ENCODE measurements around the gene USP34. TPM values are rescaled to one million over a fixed set of nuclear protein-coding genes. Genes with fewer than 3 reads are reported as not detected.
"Not testable (repeated sequence)": the region's sequence is repeated elsewhere in the genome, so short reads cannot be mapped to it uniquely, and the experiment has no call there.

Gene USP34
- total RNA-seq, 2 donors from 2014 or later, result 92.3 to 125 TPM

GRCh38 chr2:61177727-61178549 lies 292.9 kb downstream of the USP34 start:
- ATAC-seq (peak in 1 of 2 donors; percentile 5), DNase-seq (ENCODE audit: low spot score) (no peak)
- H3K36me3 Mint-ChIP-seq, result peaks cover 23% of the 10 kb centered on the region
- H3K9me3 Mint-ChIP-seq, result no peaks in the 10 kb centered on the region
- peak overlapping the region; percentile 79 for H3K4me3 Mint-ChIP-seq
- H3K4me1 Mint-ChIP-seq (ENCODE audit: low read depth in 2 of 2), result peaks cover 52 to 53% of the 10 kb centered on the region in 2 donors
- H3K27ac Mint-ChIP-seq, result peak overlapping the region; percentile 73 to 91
- H3K27me3 Mint-ChIP-seq, result no peaks in the 10 kb centered on the region

- H3K36me3 Mint-ChIP-seq, result peaks cover 17% of the 10 kb centered on the region
- DNase-seq (ENCODE audit: low spot score) (peak; percentile 94), ATAC-seq (peak; percentile 95 to 96)
- peak overlapping the region; percentile 76 to 91 for H3K27ac Mint-ChIP-seq
- H3K27me3 Mint-ChIP-seq, result no peaks in the 10 kb centered on the region
- peaks cover 47% of the 10 kb centered on the region in 2 donors for H3K4me1 Mint-ChIP-seq (ENCODE audit: low read depth in 2 of 2)
- peak overlapping the region; percentile 90 for H3K4me3 Mint-ChIP-seq
- H3K9me3 Mint-ChIP-seq, result no peaks in the 10 kb centered on the region
Measured at GRCh38 chr2:61176755-61177726, 293.8 kb downstream of the USP34 start.

- H3K27ac Mint-ChIP-seq, result no peak overlapping the region
- H3K27me3 Mint-ChIP-seq, result no peaks in the 10 kb centered on the region
- ATAC-seq (no peak), DNase-seq (ENCODE audit: low spot score) (no peak)
- no peaks in the 10 kb centered on the region for H3K9me3 Mint-ChIP-seq
- H3K36me3 Mint-ChIP-seq, result peaks cover 7% of the 10 kb centered on the region
- peak overlapping the region; percentile 8 for H3K4me3 Mint-ChIP-seq
- peaks cover 27 to 30% of the 10 kb centered on the region in 2 donors for H3K4me1 Mint-ChIP-seq (ENCODE audit: low read depth in 2 of 2)
Measured at GRCh38 chr2:61175036-61175435, 295.9 kb downstream of the USP34 start.

- no peaks in the 10 kb centered on the region for H3K27me3 Mint-ChIP-seq
- no peak overlapping the region for H3K4me3 Mint-ChIP-seq
- H3K9me3 Mint-ChIP-seq, result no peaks in the 10 kb centered on the region
- no peaks in the 10 kb centered on the region for H3K36me3 Mint-ChIP-seq
- DNase-seq (ENCODE audit: low spot score) (no peak), ATAC-seq (no peak)
- H3K4me1 Mint-ChIP-seq (ENCODE audit: low read depth in 2 of 2), result peaks cover 8 to 11% of the 10 kb centered on the region in 2 donors
- H3K27ac Mint-ChIP-seq, result no peak overlapping the region
Measured at GRCh38 chr2:61173116-61173515, 297.8 kb downstream of the USP34 start.

- no peaks in the 10 kb centered on the region for H3K36me3 Mint-ChIP-seq
- peaks cover 7 to 11% of the 10 kb centered on the region in 2 donors for H3K4me1 Mint-ChIP-seq (ENCODE audit: low read depth in 2 of 2)
- DNase-seq (ENCODE audit: low spot score), result no peak
- H3K9me3 Mint-ChIP-seq, result no peaks in the 10 kb centered on the region
- no peak overlapping the region for H3K4me3 Mint-ChIP-seq
- no peak for ATAC-seq
- no peak overlapping the region for H3K27ac Mint-ChIP-seq
- no peaks in the 10 kb centered on the region for H3K27me3 Mint-ChIP-seq
Measured at GRCh38 chr2:61172671-61173070, 298.2 kb downstream of the USP34 start.

GRCh38 chr2:61167579-61167978 lies 303.3 kb downstream of the USP34 start:
- no peak for DNase-seq (ENCODE audit: low spot score)
- no peaks in the 10 kb centered on the region for H3K9me3 Mint-ChIP-seq
- no peak overlapping the region for H3K4me3 Mint-ChIP-seq
- ATAC-seq, result no peak
- peaks cover 17% of the 10 kb centered on the region for H3K36me3 Mint-ChIP-seq
- peaks cover 0 to 3% of the 10 kb centered on the region in 2 donors for H3K4me1 Mint-ChIP-seq (ENCODE audit: low read depth in 2 of 2)
- no peaks in the 10 kb centered on the region for H3K27me3 Mint-ChIP-seq
- no peak overlapping the region for H3K27ac Mint-ChIP-seq

GRCh38 chr2:61165946-61166345 lies 304.9 kb downstream of the USP34 start:
- no peak overlapping the region for H3K4me3 Mint-ChIP-seq
- H3K9me3 Mint-ChIP-seq, result no peaks in the 10 kb centered on the region
- H3K4me1 Mint-ChIP-seq (ENCODE audit: low read depth in 2 of 2), result peaks cover 0 to 3% of the 10 kb centered on the region in 2 donors
- no peaks in the 10 kb centered on the region for H3K27me3 Mint-ChIP-seq
- H3K27ac Mint-ChIP-seq, result no peak overlapping the region
- H3K36me3 Mint-ChIP-seq, result peaks cover 17% of the 10 kb centered on the region
- no peak for DNase-seq (ENCODE audit: low spot score)
- ATAC-seq, result no peak

- not testable (repeated sequence) for H3K27me3 Mint-ChIP-seq; H3K9me3 Mint-ChIP-seq; H3K27ac Mint-ChIP-seq; ATAC-seq; DNase-seq (ENCODE audit: low spot score); H3K4me1 Mint-ChIP-seq (ENCODE audit: low read depth in 2 of 2); H3K4me3 Mint-ChIP-seq
- peaks cover 17% of the 10 kb centered on the region for H3K36me3 Mint-ChIP-seq
Measured at GRCh38 chr2:61165082-61165481, 305.8 kb downstream of the USP34 start.

GRCh38 chr2:61162721-61163120 lies 308.2 kb downstream of the USP34 start:
- DNase-seq (ENCODE audit: low spot score) (no peak), ATAC-seq (no peak)
- Mint-ChIP-seq H3K4me3 (no peak overlapping the region), H3K27me3 (no peaks in the 10 kb centered on the region), H3K4me1 (ENCODE audit: low read depth in 2 of 2) (peaks cover 6 to 9% of the 10 kb centered on the region in 2 donors), H3K9me3 (no peaks in the 10 kb centered on the region), H3K36me3 (peaks cover 24% of the 10 kb centered on the region), H3K27ac (no peak overlapping the region)

GRCh38 chr2:61161888-61162287 lies 309.0 kb downstream of the USP34 start, which contains the start of gene C2orf74:
TSS of gene C2orf74 (plus strand) at chr2:61162188. CDS start at chr2:61162515, 327 bp downstream.
- Mint-ChIP-seq H3K27me3 (no peaks in the 10 kb centered on the region), H3K4me1 (ENCODE audit: low read depth in 2 of 2) (peaks cover 6% of the 10 kb centered on the region in 2 donors), H3K4me3 (no peak within 1 kb of the TSS), H3K9me3 (no peaks in the 10 kb centered on the region), H3K27ac (no peak within 1 kb of the TSS), H3K36me3 (peaks cover 24% of the 10 kb centered on the region)
- DNase-seq (ENCODE audit: low spot score), result no peak
- no peak for ATAC-seq

GRCh38 chr2:61158356-61158955 lies 312.4 kb downstream of the USP34 start:
- Mint-ChIP-seq H3K27ac (no peak overlapping the region), H3K27me3 (no peaks in the 10 kb centered on the region), H3K4me3 (no peak overlapping the region), H3K9me3 (no peaks in the 10 kb centered on the region), H3K36me3 (peaks cover 13% of the 10 kb centered on the region), H3K4me1 (ENCODE audit: low read depth in 2 of 2) (peaks cover 6% of the 10 kb centered on the region in 2 donors)
- DNase-seq (ENCODE audit: low spot score) (no peak), ATAC-seq (no peak)

- peaks cover 7% of the 10 kb centered on the region for H3K36me3 Mint-ChIP-seq
- H3K4me3 Mint-ChIP-seq, result no peak overlapping the region
- no peak for ATAC-seq
Measured at GRCh38 chr2:61157371-61158003, 313.4 kb downstream of the USP34 start.

GRCh38 chr2:61151436-61151835 lies 319.5 kb downstream of the USP34 start:
- ATAC-seq, result no peak

More at GRCh38 chr2:61157371-61158003, 313.4 kb downstream of the USP34 start:
- Mint-ChIP-seq H3K9me3 (no peaks in the 10 kb centered on the region), H3K27me3 (no peaks in the 10 kb centered on the region), H3K27ac (no peak overlapping the region), H3K4me1 (ENCODE audit: low read depth in 2 of 2) (peaks cover 6% of the 10 kb centered on the region in 2 donors)
- DNase-seq (ENCODE audit: low spot score), result no peak

More at GRCh38 chr2:61151436-61151835, 319.5 kb downstream of the USP34 start:
- no peak for DNase-seq (ENCODE audit: low spot score)
- H3K36me3 Mint-ChIP-seq, result peaks cover 4% of the 10 kb centered on the region
- H3K27me3 Mint-ChIP-seq, result no peaks in the 10 kb centered on the region
- H3K9me3 Mint-ChIP-seq, result no peaks in the 10 kb centered on the region
- H3K27ac Mint-ChIP-seq, result no peak overlapping the region
- no peak overlapping the region for H3K4me3 Mint-ChIP-seq
- peaks cover 0 to 5% of the 10 kb centered on the region in 2 donors for H3K4me1 Mint-ChIP-seq (ENCODE audit: low read depth in 2 of 2)

Data from natural killer cell treated with Interleukin-12 subunit alpha and Interleukin-12 subunit beta and Interleukin-15 and Interleukin-18, amount 100 ng/mL, for 72 hours (primary cell).